Measurements from ENCODE around the gene CAVIN1.
A peak's percentile ranks its signal among the peaks of the same experiment; 100 is the strongest.
"Not testable (repeated sequence)": the region's sequence is repeated elsewhere in the genome, so short reads cannot be mapped to it uniquely, and the experiment has no call there.

The CAVIN1 gene

DNA sequence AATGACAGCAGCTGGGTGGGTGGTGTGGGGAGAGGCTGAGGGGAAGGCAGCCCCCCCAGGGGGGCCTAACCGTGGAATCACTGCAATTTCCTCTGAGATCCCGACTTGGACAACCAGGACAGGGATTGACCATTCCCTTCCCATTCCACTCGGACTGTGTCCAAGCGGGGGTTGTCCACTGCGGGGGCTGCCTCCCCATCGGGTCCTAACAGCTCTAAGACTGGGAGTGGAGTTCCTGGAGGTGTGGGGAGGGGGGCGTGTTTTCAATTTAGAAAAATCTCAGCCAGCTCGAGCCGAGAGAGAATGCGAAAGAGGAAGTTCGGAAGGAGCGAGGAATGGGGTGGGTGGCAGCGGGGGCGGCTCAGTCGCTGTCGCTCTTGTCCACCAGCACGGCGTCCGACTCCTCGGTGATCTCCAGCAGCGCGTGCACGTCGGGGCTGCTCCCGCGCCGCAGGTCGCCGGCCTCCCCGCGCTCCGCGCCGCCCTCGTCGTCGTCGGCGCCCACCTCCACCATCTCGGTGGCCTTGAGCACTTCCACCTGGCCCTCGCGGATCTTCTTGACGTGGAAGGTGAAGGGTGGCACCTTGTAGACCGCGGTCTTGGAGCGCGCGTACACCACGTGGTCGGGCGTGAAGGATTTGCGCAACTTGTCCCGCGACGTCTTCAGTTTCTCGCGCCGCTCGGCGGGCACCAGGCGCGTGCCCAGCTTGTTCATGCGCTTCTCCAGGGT, 18.6 kb downstream of the CAVIN1 start:
- no peak for DNase-seq

DNA sequence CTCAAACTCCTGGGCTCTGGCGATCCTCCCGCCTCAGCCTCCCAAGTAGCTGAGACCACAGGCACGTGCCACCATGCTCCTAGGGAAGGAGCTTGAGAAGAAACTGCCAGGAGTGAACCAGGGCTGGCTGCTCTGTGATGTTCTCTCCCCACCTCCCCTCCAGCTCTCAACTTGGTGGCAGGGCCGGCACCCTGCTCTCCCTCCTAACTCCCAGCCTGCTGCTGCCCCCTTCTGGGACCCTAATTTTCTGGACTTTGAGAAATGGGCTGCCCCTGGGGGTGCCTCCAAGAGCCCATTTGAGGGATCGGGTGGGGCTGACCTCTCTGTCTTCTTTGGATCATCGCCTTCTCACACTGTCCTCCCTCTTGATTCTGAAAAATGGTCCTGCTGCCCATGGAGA, 19.9 kb downstream of the CAVIN1 start:
- DNase-seq, result peak; percentile 49

DNA sequence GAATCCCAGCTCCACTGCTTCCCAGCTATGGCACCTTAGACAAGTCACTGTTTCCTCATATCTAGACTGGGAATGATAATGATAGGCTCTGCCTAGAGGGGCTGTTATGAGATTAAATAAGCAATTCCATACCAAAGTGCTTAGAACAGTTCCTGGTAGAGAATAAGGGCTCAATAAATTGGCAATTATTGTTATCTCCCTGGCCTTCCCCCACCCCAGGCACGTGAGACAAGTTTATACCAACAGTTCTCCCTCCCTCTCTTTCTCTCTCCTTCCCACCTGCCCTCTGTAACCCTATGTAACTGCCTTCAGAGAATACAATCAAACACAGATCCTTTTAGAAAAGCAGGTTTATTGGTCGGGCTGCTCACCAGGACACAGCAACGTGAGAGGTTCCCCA, 20.9 kb downstream of the CAVIN1 start:
- DNase-seq, result no peak

DNA sequence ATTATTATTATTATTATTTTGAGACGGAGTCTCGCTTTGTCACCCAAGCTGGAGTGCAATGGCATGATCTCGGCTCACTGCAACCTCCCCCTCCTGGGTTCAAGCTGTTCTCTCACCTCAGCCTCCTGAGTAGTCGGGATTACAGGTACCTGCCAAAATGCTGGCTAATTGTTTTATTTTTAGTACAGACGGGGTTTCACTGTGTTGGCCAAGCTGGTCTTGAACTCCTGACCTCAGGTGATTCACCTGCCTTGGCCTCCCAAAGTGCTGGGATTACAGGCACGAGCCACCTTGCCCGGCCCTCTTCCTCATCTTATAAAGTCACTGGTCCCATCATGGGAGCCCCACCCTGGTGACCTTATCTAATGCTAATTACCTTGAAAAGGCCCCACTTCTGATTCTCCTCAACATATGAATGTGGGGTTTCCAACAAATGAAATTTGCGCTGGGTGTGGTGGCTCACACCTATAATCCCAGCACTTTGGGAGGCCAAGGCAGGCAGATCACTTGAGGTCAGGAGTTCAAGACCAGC, 22.1 kb downstream of the CAVIN1 start:
- DNase-seq, result not testable (repeated sequence)

DNA sequence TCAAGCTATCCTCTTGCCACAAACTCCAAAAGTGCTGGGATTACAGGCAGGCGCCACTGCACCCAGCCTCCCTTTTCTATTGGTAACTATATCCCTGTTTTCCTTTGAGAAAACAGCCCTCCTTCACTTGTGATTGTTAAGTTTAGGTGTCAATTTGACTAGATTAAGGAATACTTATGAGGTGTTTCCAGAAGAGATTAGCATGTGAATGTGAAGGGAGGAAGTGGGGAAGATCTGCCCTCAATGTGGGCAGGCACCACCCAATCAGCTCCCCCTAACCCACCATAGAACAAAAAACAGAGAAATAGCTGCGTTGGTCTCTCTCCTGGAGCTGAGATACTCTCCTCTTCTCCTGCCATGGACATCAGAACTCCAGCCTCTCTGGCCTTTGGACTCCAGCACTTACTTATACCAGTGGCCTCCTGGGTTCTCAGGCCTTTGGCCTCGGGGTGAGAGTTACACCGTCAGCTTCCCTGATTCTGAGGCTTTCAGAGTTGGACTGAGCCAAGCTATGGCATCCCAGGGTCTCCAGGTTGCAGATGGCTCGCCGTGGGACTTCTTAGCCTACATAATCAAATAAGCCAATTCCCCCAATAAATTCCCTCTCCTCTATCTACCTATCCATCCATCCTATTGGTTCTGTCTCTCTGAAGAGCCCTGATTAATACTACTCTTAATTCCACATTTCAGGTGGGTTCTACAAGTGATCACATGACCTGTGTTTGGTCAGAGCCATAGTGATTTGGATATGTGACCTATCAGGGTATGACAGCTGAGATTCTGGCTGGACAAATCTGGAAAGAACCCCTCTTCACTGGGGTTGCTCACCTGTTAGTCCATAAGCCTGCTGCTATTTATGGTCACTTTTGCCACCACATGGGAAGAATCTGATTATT, 22.9 kb downstream of the CAVIN1 start:
- no peak for DNase-seq

DNA sequence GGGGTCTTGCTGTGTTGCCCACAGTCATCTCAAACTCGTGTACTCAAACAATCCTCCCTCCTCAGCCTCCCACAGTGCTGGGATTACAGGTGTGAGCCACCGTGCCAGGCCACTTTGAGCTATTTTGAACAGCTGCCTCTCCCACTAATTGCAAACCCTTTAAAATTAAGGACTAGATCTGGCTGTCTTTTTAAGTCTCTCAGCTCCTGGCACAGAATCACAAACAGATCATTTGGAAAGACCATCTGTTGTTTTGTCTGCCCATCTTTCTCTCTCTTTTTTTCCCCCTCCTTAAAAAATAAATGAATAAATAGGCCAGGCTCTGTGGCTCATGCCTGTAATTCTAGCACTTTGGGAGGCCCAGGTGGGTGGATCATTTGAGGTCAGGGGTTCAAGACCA, 23.9 kb downstream of the CAVIN1 start:
- DNase-seq, result no peak

DNA sequence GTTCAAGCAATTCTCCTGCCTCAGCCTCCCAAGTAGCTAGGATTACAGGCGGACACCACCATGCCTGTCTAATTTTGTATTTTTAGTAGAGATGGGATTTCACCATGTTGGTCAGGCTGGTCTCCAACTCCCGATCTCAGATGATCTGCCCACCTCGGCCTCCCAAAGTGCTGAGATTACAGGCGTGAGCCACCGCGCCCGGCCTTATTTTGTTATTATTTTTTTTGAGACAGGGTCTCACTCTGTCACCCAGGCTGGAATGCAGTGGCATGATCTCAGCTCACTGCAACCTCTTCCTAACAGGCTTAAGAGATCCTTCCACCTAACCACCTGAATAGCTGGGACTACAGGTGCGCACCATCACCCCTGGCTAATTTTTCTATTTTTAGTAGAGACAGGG, 27.5 kb downstream of the CAVIN1 start:
- not testable (repeated sequence) for DNase-seq

DNA sequence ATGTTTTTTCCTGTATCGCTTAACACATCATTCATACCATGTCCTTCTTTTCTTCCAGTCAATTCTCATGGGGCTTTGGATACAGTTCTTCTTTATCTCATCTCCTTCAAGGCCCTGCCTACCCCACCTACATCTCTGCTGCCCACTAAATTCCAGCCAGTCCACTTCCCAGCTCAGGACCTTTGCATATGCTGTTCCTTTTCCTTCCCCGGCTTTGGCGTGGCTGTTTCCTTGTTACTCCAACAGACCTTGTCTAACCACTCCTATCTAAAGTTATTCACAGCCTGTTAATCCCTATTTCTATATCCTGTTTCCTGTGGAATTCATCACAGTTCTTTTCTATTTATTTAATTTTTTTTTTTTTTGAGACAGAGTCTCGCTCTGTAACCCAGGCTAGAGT, 28.2 kb downstream of the CAVIN1 start:
- DNase-seq, result no peak

DNA sequence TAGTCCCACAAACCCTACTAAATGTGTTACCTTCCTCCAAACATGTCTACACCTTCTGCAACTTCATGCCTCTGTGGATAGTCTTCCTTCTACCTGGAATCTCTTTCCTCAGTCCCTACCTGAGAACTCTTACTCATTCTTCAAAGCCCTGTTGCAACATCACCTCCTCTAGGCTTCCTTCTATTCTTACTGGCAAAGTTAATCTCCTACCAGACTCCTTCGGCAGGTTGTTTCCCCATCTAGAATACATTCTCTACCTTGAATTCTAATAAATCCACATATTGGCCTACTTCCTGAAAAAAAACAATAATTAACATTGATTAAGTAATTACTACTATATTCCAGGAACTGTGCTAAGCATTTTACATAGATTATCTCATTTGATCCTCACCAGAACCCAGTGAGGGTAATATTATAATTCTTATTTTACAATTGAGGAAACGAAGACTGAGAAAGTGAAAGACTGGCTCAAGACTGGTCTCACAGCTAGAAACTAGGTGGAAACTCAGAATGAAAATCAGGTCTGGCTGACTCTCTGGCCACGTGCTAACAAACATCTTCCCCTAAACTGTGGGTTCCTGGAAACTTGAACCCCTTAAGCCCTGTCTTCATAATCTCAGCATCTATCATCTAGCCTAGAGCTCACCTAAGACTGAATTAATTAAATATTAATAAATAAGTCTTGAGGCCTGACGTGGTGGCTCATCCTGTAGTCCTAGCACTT, 30.2 kb downstream of the CAVIN1 start:
- DNase-seq, result no peak

DNA sequence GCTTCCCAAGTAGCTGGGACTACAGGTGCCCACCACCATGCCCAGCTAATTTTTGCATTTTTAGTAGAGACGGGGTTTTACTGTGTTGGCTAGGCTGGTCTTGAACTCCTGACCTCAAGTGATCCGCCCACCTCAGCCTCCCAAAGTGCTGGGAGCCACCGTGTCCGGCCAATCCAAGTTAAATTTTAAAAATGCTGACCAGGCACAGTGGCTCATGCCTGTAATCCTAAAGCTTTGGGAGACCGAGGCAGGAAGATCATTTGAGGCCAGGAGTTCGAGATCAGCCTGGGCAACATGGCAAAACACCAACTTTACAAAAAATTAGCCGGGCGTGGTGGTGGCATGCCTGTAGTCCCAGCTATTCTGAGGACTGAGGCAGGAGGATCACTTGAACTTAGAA, 31.6 kb downstream of the CAVIN1 start:
- not testable (repeated sequence) for DNase-seq

DNA sequence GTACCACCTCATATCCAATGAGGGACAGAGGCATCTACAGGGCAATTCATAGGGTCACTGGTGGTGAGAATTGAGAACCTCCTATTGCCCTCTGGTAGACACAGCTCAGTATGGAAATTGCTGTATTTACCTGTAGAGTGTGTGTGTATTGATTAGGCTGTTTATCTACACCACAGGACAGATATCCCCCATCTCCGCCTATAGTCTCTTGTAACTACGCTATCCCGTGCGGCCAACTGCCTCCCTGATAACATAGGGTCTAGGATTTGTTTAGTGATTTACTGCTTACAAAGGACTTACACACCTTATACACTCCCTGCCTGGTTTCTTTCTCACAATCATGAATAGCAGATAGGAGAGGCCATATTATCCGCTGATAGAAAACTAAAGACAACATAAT, 33.2 kb downstream of the CAVIN1 start:
- no peak for DNase-seq

DNA sequence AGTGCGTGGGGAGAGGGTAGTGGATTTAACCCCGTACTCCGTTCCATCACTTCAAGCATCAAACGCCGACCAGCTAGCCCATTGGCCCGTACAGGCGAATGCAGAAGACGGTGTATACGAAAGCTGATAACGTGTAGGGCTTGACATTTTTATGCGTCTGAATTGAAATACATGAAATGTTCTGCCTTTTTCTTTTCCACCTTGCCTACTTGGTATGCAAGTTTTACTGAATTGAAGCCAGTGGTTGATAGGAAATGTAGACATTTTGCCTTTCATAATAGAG, 34.0 kb downstream of the CAVIN1 start:
- no peak for DNase-seq

DNA sequence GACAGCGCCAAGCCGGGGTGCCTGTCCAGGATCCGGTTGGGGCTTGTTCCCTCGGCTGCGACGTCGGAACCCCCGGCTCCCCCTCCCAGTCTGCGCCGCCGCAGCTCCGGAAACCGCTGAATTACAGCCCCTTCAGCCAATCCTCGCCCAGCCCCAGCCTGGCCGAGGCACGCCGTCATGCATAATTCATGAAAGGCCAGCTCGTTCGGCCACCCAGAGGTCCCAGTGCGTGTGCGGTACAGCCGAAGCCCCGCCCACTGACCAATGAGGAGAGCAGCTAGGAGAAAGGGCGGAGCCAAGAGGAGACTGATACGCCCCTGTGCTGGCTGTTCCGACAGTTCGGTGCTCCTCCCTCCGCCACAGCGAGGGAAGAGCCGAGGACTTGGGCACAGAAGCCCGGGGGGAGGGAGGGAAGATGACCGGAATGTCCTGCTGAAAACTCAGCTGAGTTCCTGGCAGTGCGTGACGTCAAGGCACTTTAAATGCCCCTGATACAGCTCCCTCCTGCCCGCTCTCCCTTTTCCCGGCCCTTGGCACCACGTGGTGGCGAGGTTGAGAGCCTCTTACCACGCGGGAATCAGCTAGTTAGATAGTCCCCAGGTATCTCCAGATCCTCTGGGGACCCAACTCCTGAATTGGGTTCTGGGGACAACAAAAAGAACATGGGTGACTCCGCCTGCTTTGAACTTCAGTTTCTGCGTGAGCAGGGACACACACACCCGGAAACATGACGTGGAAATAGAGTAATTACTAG, 34.5 kb downstream of the CAVIN1 start, which contains the start of gene STAT3:
TSS of gene STAT3 (minus strand) at position 62 of the 754 bp plus-strand sequence. CDS start 39,926 bp downstream, outside the sequence.
- DNase-seq, result peak; percentile 100

DNA sequence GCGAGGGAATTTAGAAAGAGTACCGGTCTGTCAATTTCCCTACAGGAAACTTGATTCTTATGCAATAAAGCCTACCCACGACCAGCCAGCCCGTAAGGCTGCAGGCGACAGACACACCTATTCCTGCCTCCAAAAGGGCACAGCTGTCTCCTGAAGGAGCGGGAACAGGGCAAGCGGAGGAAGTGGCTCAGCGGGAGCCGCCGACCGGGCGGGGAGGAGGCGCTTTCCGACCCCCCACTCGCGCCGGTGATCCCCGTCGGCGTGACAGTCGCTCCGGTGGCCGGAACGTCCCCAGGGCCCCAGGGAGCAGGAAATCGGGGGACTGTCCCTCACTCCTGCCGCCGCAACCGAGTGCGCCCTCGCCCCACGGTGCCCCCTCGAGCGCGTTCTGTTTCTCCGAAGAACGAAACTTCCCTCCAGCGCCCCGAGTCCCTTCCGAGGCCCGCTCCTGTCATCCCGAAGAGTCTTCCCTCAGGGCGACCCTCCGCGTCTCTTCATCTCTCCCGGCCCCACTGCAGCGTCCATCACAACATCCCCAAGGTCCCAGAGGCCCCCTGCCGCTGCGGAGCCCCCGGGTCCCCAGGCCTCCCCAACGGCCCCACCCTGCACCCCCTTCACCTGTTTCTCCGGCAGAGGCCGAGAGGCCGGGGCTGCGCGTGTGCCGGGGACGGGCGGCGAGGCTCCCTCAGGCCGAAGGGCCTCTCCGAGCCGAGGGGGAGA, 35.2 kb downstream of the CAVIN1 start:
- DNase-seq, result peak; percentile 44

DNA sequence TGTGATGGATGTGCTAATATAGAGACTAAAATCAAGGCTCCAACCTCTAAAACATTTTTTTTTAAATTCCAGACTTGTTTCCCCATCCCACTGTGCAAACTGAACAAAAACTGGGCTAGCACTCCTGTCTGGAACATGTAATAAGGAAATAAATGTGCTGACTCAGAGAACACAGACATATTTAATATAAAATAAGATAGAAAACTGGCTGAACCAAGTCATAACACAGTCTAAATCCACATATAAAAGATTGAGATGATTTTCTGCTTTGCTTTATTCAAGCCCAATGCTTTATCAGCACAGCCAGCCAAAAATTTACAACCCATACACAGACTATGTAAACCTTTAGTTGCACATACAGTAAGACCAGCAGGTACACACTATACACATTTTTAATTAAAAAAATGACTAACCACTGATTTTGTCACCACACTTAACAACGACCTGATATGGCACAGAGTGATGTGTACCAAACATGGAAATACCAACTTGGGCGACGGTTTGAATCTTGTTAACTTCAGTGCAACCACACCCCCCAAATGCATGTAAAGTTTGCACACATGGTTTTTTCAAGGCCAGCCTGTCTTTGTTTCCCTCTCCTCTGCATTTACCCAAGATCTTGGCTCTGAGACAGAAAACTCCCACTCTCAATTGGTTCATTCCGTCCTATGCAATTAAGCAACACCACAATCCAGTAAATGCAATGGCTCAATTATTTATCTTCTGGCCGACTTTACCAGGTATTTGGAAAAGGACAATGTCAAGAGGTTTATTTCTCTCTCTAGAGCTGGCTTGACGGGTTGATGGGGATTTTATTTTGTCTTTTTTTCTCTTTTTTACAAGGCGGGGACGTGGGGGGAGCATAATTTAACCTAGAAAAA, 36.0 kb downstream of the CAVIN1 start:
- peak; percentile 52 for DNase-seq

DNA sequence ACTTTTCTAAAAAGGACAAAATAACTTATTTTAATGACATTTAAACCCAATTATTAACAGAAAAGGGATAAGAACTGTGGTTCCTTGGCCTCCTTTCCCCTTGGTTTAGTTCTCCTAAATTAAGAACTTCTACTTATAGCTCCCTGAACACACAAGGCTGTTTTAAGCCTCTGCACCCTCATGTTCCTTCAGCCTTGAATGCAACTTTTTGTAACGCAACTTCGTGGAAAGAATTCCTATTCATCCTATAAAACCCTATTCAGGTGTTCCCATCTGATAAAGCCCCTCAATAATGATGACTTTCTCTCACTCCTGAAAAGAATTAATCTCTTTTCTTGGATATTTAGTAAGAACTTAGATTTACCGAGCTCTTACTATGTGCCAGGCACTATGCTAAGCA, 41.2 kb downstream of the CAVIN1 start:
- DNase-seq, result no peak

DNA sequence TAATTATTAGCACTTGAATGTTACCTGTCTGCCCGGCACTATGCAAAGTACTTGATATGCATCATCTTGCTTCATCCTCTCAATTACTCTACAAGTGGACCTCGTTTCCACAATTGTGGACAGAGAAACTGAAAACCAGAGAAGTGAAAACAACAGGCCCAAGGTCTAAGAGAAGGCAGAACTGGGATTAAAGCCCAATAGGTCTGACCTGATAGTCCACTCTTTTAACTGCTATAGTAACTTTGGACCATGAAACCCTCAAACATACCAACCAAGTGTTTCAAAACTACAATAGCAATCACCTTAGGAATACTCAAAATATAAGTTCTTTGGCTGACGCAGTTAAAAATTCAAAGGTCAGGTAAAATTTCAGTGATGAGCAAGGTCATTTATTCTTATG, 42.1 kb downstream of the CAVIN1 start:
- no peak for DNase-seq

DNA sequence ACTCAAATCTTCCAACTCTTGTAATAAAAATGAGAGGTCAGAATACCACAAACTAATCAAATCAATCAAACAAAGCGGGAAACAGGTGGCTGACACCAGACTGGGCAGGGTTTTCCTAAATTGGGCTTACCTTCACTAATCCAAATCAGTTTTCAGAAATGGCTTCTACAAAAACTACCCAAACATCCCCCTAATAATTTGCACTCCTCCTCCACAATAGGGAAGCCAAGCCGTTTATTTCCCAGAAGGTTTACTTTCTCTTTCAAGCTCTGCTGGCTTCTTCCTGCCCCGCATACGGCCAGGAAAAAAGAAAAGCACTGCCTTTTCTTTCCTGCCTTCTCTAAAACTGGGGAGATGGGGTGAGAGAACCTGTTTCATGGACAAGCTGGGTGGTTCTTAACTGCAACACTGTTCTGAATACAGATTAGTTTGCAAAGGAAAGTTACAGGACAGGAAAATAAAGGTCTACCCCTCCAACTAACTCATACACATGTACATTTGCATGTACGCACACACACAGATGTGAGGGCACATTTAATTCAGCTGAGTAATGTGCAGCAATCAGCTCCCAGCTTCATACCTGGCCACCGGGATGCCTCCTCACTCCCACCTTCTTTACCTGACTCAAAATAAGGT, 44.0 kb downstream of the CAVIN1 start:
- no peak for DNase-seq

DNA sequence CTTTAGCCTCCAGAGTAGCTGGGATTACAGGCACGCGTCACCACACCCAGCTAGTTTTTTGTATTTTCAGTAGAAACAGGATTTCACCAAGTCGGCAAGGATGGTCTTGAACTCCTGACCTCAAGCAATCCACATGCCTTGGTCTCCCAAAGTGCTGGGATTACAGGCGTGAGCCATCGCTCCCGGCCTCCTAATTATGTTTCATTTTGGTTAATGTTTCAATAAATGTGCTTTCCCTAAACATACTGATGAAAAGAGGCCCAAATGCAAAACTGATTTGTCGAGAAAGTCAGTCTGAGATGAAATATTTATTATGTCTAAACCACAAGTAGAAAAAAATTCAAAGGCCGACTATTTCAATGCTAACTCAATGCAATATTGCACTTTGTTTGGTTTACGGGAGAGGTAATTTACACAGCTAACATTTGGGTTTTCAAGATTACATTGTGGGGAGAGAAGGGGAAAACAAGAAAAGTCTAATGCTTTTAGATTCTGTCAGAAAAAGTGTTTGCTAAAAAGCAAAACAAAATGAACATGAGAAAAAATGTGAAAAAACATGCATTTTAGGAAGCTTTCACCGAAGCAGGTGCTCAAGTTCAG, 44.6 kb downstream of the CAVIN1 start:
- DNase-seq, result no peak

DNA sequence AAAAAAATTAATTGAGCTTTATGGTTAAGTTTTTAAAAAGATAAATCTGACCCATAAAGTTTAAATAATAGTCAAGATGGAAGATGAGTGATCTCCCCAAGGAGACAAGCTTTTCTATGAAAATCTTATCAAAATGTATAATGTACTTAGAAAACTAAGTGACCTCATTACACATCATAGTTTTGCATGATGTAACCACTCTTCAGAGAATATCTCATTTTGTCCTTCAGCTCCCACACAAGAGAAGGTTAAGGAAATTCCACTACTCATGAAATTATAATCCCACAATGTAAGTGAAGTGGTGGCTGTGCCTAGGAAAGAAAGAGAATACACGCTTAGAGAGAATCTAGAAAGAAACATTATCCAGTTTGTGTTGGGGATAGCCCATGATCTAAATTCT, 49.2 kb downstream of the CAVIN1 start:
- DNase-seq, result no peak

All from CD4-positive, alpha-beta T cell treated with Interleukin-10 for 1 hour (primary cell).